SK-N-SH treated with all-trans-retinoic acid at 6 μM for 48 hours (cell line): ENCODE measurements around the gene ITPR2.

Source experiments
- ATAC-seq: fragments of 200-7000 bp; cut with Tn5 transposase; 3 replicates; pipeline ENCODE4 v1.9.1; 2020; ENCODE audit warnings: mild to moderate bottlenecking, moderate library complexity
- ARNTL ChIP-seq: fragments of 450-650 bp; formaldehyde crosslinking; IDR thresholded peaks from 2 replicates; pipeline ENCODE4 v1.5.0; 2020; ENCODE audit warnings: low read depth, mild to moderate bottlenecking, moderate library complexity, borderline replicate concordance
- BACH2 ChIP-seq: fragments of 250-450 bp; sonication (Bioruptor Pico); IDR thresholded peaks from 2 replicates; pipeline ENCODE4 v1.9.0; 2021; ENCODE audit warnings: mild to moderate bottlenecking, borderline replicate concordance
- CSDC2 ChIP-seq: fragments of 250-450 bp; sonication (Bioruptor Pico); IDR thresholded peaks from 2 replicates; pipeline ENCODE4 v1.5.0; 2020; ENCODE audit warnings: mild to moderate bottlenecking, moderate library complexity
- ESRRG ChIP-seq: fragments of 250-450 bp; sonication (Bioruptor Pico); IDR thresholded peaks from 2 replicates; pipeline ENCODE4 v1.6.1; 2021; ENCODE audit warnings: mild to moderate bottlenecking
- GLIS3 ChIP-seq: fragments of 250-450 bp; sonication (Bioruptor Pico); IDR thresholded peaks from 2 replicates; pipeline ENCODE4 v1.5.0; 2020; ENCODE audit warnings: mild to moderate bottlenecking, moderate library complexity
- ISL1 ChIP-seq: fragments of 250-450 bp; sonication (Bioruptor Pico); IDR thresholded peaks from 2 replicates; pipeline ENCODE4 v2.1.2; 2022; ENCODE audit warnings: mild to moderate bottlenecking, moderate library complexity
- OSR1 ChIP-seq: fragments of 250-450 bp; sonication (Bioruptor Pico); IDR thresholded peaks from 2 replicates; pipeline ENCODE4 v1.8.0; 2022; ENCODE audit warnings: moderate library complexity, mild to moderate bottlenecking, inconsistent platforms
- RARB ChIP-seq: fragments of 250-450 bp; sonication (Bioruptor Pico); IDR thresholded peaks from 2 replicates; pipeline ENCODE4 v1.8.0; 2021; ENCODE audit warnings: mild to moderate bottlenecking, moderate library complexity
- SNAI2 ChIP-seq: fragments of 250-450 bp; sonication (Bioruptor Pico); IDR thresholded peaks from 2 replicates; pipeline ENCODE4 v1.5.0; 2020; ENCODE audit warnings: mild to moderate bottlenecking, moderate library complexity
- TOX ChIP-seq: fragments of 250-450 bp; sonication (Bioruptor Pico); IDR thresholded peaks from 2 replicates; pipeline ENCODE4 v1.8.0; 2021; ENCODE audit warnings: mild to moderate bottlenecking, moderate library complexity, borderline replicate concordance
- ZC3H10 ChIP-seq: fragments of 250-450 bp; sonication (Bioruptor Pico); IDR thresholded peaks from 2 replicates; pipeline ENCODE4 v1.5.1; 2021; ENCODE audit warnings: mild to moderate bottlenecking, moderate library complexity
- ZFP3 ChIP-seq: fragments of 250-450 bp; sonication (Bioruptor Pico); IDR thresholded peaks from 2 replicates; pipeline ENCODE4 v1.5.0; 2020; ENCODE audit warnings: mild to moderate bottlenecking, moderate library complexity
- ZFP30 ChIP-seq: fragments of 450-650 bp; formaldehyde crosslinking; IDR thresholded peaks from 2 replicates; pipeline ENCODE4 v1.5.0; 2022; ENCODE audit warnings: mild to moderate bottlenecking, moderate library complexity
- ZNF565 ChIP-seq: fragments of 450-650 bp; formaldehyde crosslinking; conservative IDR thresholded peaks from 2 replicates; pipeline ENCODE4 v1.5.0; 2020; ENCODE audit warnings: low read depth, mild to moderate bottlenecking, moderate library complexity
- ZNF70 ChIP-seq: fragments of 450-650 bp; formaldehyde crosslinking; IDR thresholded peaks from 2 replicates; pipeline ENCODE4 v1.5.0; 2020; ENCODE audit warnings: mild to moderate bottlenecking, moderate library complexity
- ZNF8 ChIP-seq: fragments of 450-650 bp; formaldehyde crosslinking; IDR thresholded peaks from 2 replicates; pipeline ENCODE4 v1.5.0; 2020; ENCODE audit warnings: mild to moderate bottlenecking, moderate library complexity
- TF ChIP-seq, protein P1 (sequence below): fragments of 250-450 bp; sonication (Bioruptor Pico); IDR thresholded peaks from 2 replicates; pipeline ENCODE4 v1.5.1; 2020; ENCODE audit warnings: low read depth, mild to moderate bottlenecking, moderate library complexity
- TF ChIP-seq, protein P2 (sequence below): fragments of 250-450 bp; sonication (Bioruptor Pico); IDR thresholded peaks from 2 replicates; pipeline ENCODE4 v1.8.0; 2021; ENCODE audit warnings: low read depth, mild to moderate bottlenecking, moderate library complexity, borderline replicate concordance
- TF ChIP-seq, protein P3 (sequence below): fragments of 250-450 bp; sonication (Bioruptor Pico); IDR thresholded peaks from 2 replicates; pipeline ENCODE4 v1.8.0; 2020; ENCODE audit warnings: mild to moderate bottlenecking, moderate library complexity, borderline replicate concordance
- TF ChIP-seq, protein P4 (sequence below): fragments of 250-450 bp; sonication (Bioruptor Pico); IDR thresholded peaks from 2 replicates; pipeline ENCODE4 v1.5.1; 2021; ENCODE audit warnings: mild to moderate bottlenecking, moderate library complexity
- TF ChIP-seq, protein P5 (sequence below): fragments of 250-450 bp; sonication (Bioruptor Pico); IDR thresholded peaks from 2 replicates; pipeline ENCODE4 v1.5.0; 2020; ENCODE audit warnings: mild to moderate bottlenecking, moderate library complexity

ITPR2 gene

DNA sequence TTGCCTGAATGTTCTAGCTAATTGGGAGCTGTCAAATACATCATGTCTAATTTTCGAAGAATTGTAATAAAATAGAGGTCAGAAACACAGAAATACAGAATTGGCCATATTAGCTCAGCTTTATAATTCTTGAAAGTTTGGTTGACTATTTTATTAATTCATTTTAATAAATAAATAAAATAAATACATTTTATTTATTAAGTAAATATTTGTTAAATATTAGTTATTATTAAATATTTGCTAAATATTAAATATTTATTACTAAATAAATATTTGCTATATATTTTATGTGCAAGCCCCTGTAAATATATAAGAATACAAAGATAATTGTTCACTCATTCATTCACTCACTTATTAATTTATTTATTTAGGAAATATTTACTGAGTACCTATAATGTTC lies 406.3 kb downstream of the ITPR2 start (continued):
- TF ChIP-seq, protein P1, sequence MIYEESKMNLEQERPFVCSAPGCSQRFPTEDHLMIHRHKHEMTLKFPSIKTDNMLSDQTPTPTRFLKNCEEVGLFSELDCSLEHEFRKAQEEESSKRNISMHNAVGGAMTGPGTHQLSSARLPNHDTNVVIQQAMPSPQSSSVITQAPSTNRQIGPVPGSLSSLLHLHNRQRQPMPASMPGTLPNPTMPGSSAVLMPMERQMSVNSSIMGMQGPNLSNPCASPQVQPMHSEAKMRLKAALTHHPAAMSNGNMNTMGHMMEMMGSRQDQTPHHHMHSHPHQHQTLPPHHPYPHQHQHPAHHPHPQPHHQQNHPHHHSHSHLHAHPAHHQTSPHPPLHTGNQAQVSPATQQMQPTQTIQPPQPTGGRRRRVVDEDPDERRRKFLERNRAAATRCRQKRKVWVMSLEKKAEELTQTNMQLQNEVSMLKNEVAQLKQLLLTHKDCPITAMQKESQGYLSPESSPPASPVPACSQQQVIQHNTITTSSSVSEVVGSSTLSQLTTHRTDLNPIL (CRISPR knock-in tag): no peak
- TF ChIP-seq RARB (CRISPR knock-in tag) (no peak), CSDC2 (CRISPR knock-in tag) (no peak), TOX (CRISPR knock-in tag) (no peak), ZFP30 (CRISPR knock-in tag) (no peak), ZNF70 (no peak), GLIS3 (CRISPR knock-in tag) (no peak), ZNF565 (CRISPR knock-in tag) (no peak), ARNTL (no peak)

DNA sequence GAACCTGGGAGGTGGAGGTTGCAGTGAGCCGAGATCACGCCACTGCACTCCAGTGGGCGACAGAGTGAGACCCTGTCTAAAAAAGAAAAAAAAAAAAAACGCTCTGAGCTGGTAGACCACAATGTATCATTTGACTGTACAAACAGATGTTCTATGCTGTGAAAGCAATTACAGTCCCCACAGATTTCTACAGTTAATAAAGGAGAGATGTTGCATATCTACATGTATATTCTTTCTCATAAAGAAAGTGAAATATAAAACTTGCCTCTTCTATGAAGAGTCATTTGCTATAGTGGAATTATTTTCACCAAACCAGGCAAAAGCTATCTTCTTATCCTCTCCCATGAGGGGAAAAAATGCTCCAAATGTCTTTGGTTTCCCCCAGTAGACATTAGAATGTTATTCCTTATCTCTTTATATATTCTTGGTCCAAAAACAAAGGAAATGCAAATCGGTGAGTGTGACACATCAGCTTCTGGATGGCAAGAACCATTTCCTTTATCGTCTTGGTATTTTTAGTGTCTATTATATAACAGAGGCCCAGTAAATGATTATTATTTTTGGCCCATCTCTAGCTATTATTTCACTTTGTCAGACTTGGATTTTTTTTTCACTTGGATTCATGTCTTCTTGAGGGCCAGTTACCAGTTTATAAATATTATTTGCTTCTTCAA lies 407.3 kb downstream of the ITPR2 start:
- TF ChIP-seq, protein P2, sequence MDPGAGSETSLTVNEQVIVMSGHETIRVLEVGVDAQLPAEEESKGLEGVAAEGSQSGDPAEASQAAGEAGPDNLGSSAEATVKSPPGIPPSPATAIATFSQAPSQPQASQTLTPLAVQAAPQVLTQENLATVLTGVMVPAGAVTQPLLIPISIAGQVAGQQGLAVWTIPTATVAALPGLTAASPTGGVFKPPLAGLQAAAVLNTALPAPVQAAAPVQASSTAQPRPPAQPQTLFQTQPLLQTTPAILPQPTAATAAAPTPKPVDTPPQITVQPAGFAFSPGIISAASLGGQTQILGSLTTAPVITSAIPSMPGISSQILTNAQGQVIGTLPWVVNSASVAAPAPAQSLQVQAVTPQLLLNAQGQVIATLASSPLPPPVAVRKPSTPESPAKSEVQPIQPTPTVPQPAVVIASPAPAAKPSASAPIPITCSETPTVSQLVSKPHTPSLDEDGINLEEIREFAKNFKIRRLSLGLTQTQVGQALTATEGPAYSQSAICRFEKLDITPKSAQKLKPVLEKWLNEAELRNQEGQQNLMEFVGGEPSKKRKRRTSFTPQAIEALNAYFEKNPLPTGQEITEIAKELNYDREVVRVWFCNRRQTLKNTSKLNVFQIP (CRISPR knock-in tag): no peak
- TF ChIP-seq ZNF8 (CRISPR knock-in tag) (no peak), ZFP30 (CRISPR knock-in tag) (no peak), ZNF70 (no peak), BACH2 (CRISPR knock-in tag) (no peak), ARNTL (no peak), TOX (CRISPR knock-in tag) (no peak), CSDC2 (CRISPR knock-in tag) (no peak), ZFP3 (CRISPR knock-in tag) (no peak), ZNF565 (CRISPR knock-in tag) (no peak), GLIS3 (CRISPR knock-in tag) (no peak), ESRRG (CRISPR knock-in tag) (no peak), ISL1 (CRISPR knock-in tag) (no peak), OSR1 (CRISPR knock-in tag) (no peak), SNAI2 (CRISPR knock-in tag) (no peak), ZC3H10 (CRISPR knock-in tag) (no peak)
- TF ChIP-seq, protein P3, sequence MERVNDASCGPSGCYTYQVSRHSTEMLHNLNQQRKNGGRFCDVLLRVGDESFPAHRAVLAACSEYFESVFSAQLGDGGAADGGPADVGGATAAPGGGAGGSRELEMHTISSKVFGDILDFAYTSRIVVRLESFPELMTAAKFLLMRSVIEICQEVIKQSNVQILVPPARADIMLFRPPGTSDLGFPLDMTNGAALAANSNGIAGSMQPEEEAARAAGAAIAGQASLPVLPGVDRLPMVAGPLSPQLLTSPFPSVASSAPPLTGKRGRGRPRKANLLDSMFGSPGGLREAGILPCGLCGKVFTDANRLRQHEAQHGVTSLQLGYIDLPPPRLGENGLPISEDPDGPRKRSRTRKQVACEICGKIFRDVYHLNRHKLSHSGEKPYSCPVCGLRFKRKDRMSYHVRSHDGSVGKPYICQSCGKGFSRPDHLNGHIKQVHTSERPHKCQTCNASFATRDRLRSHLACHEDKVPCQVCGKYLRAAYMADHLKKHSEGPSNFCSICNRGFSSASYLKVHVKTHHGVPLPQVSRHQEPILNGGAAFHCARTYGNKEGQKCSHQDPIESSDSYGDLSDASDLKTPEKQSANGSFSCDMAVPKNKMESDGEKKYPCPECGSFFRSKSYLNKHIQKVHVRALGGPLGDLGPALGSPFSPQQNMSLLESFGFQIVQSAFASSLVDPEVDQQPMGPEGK (CRISPR knock-in tag): no peak
- TF ChIP-seq, protein P1 (CRISPR knock-in tag): no peak
- TF ChIP-seq, protein P4, sequence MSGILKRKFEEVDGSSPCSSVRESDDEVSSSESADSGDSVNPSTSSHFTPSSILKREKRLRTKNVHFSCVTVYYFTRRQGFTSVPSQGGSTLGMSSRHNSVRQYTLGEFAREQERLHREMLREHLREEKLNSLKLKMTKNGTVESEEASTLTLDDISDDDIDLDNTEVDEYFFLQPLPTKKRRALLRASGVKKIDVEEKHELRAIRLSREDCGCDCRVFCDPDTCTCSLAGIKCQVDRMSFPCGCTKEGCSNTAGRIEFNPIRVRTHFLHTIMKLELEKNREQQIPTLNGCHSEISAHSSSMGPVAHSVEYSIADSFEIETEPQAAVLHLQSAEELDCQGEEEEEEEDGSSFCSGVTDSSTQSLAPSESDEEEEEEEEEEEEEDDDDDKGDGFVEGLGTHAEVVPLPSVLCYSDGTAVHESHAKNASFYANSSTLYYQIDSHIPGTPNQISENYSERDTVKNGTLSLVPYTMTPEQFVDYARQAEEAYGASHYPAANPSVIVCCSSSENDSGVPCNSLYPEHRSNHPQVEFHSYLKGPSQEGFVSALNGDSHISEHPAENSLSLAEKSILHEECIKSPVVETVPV (CRISPR knock-in tag): no peak
- TF ChIP-seq, protein P5, sequence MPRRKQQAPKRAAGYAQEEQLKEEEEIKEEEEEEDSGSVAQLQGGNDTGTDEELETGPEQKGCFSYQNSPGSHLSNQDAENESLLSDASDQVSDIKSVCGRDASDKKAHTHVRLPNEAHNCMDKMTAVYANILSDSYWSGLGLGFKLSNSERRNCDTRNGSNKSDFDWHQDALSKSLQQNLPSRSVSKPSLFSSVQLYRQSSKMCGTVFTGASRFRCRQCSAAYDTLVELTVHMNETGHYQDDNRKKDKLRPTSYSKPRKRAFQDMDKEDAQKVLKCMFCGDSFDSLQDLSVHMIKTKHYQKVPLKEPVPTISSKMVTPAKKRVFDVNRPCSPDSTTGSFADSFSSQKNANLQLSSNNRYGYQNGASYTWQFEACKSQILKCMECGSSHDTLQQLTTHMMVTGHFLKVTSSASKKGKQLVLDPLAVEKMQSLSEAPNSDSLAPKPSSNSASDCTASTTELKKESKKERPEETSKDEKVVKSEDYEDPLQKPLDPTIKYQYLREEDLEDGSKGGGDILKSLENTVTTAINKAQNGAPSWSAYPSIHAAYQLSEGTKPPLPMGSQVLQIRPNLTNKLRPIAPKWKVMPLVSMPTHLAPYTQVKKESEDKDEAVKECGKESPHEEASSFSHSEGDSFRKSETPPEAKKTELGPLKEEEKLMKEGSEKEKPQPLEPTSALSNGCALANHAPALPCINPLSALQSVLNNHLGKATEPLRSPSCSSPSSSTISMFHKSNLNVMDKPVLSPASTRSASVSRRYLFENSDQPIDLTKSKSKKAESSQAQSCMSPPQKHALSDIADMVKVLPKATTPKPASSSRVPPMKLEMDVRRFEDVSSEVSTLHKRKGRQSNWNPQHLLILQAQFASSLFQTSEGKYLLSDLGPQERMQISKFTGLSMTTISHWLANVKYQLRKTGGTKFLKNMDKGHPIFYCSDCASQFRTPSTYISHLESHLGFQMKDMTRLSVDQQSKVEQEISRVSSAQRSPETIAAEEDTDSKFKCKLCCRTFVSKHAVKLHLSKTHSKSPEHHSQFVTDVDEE: no peak
- no peak for ATAC-seq
